DLD1 (cell line): ENCODE measurements around the gene CDC42EP2.

Experiments
- in situ Hi-C: cut with HindIII; loops from 2 replicates; pipeline ENCODE4 v1.10.0; 2017; ENCODE audit warnings: low sequenced_read_pairs

CDC42EP2 gene

DNA sequence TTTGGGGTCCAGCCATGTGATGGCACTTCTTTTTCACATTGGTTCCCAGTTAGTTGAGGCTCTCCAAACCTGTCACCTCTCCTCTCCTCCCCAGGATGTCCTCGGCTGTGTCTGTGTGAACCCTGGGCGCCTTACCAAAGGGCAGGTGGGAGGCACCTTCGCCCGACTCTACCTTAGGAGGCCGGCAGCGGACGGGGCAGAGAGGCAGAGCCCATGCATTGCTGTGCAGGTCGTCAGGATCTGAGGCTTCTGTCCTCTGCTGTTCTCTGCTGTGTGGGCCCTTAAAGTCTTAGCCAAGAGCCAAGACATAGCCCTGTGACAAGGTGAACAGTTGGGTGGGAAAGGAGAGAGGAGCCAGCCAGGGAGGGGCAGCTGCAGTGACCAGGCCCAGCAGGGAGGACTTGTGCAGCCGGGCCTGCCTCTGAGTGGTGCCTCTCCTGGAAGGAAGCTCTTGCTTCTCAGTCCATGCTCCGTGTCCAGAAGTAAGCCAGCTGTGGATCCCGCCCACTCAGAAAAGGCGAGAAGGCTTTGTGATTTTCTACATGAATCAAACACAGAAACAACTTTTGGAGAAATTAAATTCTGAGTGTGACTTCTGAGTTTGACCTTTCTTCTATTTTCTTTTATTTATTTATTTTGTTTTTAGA is 17.5 kb upstream of the CDC42EP2 start:
- in situ Hi-C loops = no loop called here

DNA sequence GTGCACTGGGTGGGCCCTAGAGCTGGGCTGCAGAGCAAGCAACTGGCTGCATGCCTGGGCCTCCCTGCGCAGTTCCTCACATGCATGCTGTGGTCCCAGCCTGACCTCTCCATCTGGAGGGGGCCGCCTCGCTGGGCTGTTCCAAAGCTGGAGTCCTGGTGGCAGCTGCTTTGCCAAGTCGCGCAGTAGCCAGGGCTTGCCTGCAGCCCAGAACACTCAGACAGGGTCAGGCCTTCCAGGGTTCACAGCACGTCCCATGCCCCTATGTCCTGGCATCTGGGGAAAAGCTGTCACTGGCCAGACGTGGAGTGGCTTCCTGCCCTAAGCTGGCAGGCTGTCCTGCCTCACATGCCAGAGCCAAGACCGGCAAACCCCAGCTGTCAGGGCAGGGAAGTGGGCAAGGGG is 16.5 kb upstream of the CDC42EP2 start:
- in situ Hi-C loops = no loop called here

DNA sequence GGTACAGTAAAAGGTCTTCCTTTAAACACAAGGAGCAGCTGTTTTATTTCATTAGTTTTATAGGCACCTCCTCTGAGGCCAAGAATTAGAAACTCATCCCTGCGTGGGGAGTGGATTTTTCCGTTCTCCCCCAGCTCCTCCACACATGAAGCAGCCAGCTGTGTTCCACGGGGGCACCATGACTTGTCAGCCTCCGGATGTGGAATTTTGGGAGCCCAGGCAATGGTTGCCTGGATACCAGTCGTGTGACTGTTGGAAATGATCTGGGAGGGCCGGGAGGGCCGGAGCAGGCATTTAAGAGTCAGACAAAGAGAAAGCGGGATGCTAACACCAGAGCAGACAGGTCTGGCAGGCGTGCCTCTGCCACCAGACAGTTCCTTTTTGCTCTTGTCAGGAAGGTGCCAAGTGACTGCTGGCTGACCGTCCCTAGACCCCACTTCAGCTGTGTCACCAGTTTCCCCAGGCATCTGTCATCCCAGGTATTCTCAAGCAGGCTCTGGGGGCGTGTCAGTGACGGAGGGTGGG is 15.9 kb upstream of the CDC42EP2 start:
- in situ Hi-C loops = no loop called here

DNA sequence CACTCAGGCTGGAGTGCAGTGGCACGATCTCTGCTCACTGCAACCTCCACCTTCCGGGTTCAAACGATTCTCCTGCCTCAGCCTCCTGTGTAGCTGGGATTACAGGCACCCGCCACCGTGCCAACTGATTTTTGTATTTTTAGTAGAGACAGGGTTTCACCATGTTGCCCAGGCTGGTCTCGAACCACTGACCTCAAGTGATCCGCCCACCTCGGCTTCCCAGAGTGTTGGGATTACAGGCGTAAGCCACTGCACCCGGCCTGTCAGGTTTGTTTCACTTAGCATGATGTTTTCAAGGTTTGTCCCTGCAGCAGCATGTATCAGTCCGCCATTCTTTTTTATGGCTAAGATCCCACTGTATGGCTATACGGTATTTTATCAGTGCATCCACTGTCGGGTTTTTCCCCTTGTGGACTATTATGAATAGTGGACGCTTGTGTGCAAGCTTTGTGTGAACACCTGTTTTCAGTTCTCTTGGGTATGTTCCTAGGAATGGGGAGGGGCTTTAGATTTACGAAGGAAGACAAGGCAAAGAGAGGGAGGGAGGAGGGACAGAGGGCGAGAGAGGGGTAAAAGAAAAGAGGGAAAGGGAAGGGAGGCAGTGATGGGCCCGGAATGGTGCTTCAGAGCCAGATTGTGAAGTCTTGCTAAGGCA is 13.9 kb upstream of the CDC42EP2 start:
- in situ Hi-C loops = no loop called here

DNA sequence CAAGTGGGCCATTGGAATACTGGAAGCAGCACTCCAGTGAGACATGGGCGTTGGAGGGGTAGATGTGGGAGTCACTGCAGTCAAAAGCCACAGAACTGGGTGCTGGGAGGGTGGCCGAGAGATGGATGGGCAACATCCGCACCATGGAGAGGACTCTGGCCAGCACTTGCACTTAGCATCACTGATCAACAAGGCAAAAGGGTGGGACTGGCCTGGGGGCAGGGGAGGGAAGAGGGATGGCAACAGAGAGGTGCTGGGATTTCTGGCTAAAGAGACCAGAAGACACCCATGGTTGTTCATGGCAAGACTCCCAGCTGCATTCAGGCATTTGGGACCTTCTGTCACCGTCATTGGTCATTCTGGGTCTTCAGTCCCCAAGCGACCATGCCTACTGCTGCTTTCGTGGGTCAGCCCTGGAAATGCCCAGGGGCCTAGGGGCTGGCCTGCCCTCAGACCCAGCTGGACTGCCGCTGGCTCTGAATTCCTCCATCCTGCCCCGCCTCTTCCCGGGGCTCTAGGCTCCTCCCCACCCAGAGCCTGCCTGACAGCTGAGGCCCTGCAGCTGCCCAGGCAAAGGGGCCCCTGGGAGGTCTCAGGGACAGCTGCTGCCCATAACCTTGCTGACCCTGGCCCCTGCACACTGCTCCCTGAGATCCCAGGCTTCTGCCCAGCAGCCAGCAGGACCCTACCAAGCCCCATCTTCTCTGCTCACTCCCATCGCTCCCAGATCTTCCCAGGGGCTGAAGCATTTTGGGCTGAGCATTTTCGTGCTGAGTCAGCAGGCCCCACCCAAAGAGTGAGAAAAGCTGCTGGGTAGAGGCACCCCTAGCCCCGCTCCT is 13.0 kb upstream of the CDC42EP2 start:
- in situ Hi-C loops = no loop called here

DNA sequence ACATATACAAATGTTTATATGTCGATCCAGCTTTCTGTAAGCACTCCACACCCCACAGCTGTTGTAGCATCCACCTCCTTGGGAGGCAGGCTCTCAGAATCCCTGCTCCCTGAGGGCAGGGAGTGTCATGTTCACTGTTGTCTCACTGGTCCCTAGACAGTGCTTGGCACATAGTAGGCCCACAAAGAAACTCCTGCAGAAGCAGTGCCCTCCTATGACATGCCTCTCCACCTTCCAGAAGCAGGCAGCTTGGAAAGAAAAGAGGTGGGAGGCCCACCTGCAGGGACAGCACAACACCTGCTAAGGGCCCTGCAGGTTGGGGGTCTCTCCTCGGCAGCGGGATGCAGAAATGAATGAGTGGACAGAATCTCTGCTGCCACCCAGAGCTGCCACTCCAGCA is 11.1 kb upstream of the CDC42EP2 start:
- in situ Hi-C loops = no loop called here

DNA sequence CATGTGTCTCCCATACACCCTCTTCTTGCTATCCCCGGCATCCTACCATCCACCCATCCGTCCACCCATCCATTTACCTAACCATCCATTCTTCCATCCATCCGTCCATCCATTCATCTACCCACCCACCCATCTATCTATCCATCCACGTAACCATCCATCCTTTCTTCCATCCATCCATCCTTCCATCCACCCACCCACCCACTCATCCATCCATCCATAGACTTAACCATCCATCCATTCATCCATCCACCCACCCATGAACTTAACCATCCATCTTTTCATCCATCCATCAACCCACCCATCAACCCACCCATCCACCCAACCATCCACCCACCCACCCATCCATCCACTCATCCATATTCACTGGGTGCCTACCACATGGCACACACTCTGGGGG is 10.6 kb upstream of the CDC42EP2 start:
- in situ Hi-C loops = no loop called here

DNA sequence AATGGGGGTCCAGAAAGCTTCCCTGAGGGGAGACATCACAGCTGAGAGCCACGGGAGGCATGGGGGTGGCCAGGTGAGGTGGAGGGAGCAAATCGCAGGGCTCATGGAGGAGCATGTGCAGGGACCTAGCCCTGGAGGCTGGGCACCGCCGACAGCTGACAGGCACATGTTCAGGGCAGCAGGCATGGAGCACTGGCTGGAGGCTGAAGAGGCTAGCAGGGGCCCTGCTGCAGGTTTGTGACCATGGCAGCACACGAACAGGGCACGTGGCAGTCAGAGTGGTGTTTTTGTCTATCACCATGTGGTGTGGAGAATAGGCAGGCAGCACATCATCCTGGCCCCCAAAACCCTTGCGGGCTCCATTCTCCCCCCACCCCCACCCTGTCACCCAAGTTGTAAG is 10.1 kb upstream of the CDC42EP2 start:
- in situ Hi-C loops = no loop called here

DNA sequence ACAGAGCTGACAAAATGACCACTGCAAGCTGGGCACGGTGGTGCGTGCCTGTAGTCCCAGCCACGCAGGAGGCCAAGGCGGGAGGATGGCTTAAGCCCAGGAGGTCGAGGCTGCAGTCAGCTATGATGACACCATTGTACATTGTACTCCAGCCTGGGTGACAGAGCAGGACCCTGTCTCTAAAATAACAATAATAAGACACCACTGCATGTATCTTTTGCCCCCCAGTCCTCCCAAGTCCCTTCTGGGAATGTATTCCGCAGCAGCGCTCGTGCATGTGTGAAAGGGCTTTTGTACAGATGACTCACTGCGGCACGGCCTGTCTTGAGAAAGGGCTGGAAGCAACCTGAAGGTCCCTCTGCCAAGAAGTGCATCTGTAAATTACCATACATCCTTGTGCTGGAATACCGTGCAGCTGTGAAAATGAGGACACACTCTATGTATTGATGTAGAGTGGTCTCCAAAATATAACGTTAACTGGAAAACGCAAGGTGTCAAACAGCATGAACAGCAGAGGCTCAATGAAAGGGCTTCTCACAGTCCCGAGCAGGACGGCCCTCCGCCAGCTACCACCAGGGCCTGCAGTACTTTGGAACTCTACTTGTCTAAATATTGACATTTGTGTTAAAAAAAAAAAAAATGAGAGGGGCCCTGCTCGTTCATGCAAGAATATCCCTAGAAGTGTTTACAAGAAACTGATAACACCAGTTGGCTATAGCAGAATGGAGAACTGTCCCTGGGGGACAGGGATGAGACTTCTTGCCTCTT is 9.0 kb upstream of the CDC42EP2 start:
- in situ Hi-C loops = no loop called here

DNA sequence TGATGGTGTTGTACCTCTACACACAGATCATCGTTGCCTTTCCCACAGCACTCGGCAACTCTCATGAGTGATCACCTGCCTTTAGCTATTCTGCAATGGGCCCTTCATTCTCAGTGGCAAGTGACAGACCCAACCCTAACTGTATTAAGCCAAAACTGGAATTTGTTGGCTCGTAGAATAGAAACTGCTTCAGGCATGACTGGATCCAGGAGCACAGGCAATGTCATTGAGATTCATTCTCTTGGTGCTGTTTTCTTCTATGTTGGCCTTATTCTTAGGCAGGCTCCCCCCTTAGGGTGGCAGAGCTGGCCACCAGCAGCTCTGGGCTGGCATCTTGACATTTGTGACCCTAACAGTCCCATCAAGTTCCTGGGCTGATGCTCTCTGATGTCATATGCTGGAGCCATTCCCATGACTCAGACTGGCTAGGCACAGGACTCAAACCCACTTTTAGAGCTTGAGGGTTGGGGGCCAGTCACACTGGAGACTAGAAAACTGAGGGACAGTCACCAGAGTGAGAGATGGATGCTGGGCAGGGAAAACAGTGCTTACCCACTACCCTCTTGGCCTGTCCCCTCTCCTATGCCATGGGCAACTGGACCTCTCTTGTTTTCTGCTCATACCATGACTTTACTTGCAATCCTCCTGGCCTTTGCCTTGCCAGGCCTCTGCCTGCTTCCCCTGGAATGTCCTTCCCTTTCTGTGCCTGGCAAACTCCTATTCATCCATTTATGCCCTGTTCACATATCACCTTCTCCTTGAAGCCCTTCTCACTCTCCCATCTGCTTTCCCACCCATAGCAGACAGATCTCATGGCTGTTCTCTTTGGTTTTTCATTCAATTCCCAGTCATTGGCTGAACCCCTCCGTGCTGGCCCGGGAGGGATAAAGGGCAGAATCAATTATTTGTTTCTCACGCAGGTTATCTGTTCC is 7.1 kb upstream of the CDC42EP2 start:
- in situ Hi-C loops = no loop called here

DNA sequence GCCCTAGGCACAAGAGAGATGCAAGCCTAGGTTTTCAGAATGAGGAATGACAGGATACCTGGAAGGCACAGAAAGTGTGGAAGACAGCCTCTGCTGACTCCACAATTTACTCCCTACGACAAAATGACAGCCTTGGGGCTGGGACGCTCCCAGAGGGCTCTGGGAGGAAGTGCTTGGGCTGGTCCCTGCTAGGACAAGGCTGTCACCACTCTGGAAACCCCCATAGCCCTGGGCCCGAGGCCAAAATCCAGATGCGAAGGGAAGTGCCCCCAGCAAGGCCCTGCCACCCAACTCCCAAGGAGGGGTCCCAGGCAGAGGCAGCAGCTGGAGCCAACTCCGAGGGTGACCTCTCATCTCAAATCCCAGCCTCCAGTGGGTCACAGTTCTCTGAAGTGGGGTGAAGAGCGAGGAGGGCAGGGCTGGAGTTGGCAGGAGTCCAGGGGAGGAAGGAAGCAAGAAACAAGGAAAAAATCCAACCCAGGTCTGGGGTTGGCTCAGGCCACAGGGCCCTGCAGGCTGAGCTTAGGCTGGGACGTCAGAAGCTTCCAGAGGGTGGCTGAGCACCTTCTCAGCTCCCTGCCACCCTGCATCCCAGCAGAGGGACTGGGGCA is 6.3 kb upstream of the CDC42EP2 start:
- in situ Hi-C loops = no loop called here

DNA sequence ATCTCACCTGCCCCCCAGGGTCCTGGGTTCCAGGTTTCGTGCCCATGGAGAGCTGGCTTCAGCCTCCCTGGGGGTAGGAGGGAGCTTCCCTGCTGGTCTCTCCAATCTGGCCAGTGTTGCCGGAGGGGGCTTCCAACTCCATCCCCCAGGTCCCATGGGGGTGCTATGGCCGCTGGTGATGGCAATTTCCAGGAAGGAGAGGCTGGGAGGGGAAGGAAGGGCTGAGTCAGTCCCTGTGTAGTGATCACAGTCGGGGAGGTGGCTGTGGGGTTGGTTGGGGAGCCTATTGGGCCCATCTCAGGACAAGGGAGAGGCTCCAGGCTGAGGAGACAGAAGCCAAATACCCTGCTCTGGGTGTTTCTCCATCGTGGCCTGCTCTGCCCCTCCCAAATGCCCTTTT is 5.7 kb upstream of the CDC42EP2 start:
- in situ Hi-C loops = no loop called here

DNA sequence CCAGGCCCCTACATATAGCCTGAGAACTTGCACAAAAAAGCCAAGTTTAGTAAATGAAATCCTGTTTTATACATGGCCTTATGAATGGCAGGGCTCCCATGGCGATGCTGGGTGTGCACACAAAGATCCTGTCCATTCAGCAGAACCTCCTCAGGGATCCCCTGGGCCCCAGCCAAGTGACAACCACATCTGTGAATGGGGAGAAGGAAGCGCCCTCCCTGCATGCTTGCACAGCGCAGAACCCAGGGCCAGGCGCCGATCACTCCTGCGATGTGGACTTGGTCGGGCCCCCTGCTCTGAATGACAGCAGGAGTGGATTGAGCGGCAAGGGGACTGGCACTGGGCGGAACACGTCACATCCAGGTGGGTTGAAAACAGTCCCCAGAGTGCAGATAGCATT is 4.5 kb upstream of the CDC42EP2 start:
- in situ Hi-C loops = no loop called here

DNA sequence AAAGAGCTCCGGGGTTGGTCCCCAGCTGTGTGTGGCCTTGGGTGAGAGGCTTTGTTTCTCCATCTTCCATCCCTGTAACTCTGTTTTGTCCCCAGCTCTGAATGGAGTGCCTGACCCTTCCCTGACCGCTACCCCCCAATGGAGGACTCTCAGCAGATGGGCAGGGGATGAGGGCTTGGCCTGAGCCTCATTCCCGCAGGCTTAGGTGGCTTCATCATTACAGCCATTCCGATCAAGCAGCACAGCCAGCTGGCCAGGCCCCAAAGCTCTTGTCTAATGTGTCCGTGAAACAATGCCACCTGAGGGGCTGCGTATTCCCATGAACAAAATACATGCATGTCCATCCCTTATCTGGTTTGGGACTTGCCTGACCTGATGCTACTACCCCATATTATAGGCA is 3.9 kb upstream of the CDC42EP2 start:
- in situ Hi-C loops = no loop called here

DNA sequence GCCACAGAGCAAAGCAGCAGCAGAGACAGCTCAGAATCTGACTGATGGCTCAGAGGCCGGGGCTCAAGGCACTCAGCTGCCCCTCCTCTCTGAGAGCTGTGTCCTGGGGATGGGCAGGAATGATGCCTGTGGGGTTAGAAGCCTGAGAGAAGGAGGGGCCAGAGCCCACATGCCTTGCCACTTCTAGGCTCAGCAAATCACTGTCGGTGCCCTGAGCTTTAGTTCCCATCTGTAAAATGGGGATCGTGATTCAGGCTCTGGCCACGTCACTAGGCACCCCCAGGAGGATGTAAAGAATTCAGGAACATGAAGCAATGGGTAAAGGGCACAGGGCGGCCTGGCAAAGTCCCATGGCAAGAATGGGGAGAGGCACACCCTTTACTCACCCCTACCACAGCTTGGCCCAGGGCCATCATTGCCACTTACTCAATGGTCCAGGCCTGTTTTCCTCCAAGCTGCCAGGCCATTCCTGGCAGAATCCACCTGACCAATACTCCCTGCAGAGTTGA is 3.4 kb upstream of the CDC42EP2 start:
- in situ Hi-C loops = no loop called here

DNA sequence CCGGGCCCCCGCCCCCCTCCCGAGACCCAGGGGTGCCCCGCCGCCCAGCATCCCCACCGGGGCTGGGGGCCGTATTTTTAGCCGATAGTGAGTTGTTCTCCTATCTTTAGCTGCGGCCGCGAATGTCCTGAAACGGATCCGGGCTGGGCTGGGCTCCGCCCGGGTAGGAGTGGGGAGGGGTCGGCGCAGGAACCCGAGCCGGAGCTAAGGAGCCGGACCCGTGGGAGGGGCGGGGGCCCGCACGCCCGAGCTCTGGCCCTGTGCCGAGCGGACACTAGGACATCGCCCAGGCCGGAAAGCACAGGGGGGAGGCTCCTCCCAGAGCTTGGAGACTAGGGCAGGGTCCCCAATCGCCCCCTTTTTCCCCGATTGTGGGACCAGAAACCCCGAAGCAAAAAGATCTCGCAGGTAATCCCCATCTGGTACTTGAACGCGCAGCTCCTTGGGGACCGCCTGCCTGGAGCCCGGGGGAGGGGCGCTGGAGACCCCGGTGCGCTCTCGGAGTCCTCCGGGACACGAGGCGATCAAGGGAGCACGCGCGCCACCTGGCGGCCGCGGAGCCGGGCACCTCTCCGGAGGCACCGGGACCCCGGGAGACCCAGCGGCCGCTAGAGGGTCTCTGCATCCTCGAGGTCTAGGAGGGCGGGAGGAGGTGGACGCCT is 669 bp downstream of the CDC42EP2 start:
- in situ Hi-C loops = no loop called here

DNA sequence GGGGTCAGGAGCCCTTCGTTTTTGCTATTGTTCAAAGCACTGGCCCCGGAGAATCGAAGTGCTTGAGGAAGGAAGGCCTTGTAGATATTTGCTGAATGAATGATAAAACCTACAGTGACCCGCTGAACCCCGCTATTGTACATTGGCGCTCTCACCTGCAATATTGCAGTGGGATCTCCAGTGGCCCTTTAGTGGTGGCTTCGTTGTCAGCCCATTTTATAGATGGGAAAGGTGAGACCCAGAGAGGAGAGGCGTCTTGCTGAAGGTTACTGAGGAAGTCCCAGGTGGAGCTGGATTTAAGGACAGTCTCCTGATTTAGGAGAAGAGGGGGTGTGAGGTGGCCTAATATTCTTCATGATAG is 1.2 kb downstream of the CDC42EP2 start:
- in situ Hi-C loops = no loop called here

DNA sequence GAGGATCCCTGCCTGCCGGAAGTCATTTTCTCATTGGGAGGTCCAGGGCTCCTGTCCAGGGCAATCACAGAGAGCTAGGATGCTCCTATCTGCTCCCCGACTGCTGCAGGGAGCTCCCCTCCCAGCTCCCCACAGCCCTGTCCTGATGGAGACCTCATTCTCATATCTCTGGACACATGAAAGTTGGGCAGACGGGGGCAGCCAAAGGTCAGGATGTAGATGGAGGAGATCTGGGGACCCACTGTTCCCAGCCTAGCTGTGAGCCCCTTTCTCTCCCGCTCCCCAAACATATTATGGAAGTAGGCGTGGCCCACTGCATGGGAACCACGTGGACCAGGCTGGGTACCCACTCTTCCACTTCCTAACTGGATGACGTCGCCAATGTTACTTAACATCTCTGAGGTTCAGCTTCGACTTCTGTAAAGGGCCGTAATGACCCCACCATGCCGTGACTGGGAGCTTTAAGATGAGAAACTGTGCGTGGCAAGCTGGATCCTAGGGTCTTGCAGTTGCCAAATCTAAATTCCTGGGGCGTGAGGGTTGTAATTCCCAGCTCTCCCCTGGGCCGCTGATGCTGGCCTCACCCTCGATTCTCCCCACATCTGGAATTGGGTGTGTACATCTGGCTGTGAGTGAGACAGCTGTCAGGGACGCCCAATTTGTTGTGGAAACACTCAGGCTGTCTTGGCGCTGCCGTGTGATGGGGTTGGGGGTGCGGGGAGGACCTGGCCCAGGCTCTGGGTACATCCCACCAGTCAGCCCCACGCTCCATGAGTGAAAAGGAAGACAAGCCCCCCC is 1.8 kb downstream of the CDC42EP2 start:
- in situ Hi-C loops = no loop called here
